ENCODE measurements around the gene COPS3. TPM values are rescaled to one million over a fixed set of nuclear protein-coding genes. Genes with fewer than 3 reads are reported as not detected.

COPS3 gene
- total and polyA plus RNA-seq, 9 of the 15 experiments (the other 6 are each of a cell fraction or from before 2014, with no cell fraction given) = 92.4 to 295 (median 167) TPM

- no peak for TF ChIP-seq PRDM10 (IDR thresholded peaks at IDR 0.05; ENCODE audit: partially characterized antibody)
- TF ChIP-seq ZNF212 (CRISPR knock-in tag; IDR thresholded peaks at IDR 0.05) = no peak
- TF ChIP-seq, protein P1, sequence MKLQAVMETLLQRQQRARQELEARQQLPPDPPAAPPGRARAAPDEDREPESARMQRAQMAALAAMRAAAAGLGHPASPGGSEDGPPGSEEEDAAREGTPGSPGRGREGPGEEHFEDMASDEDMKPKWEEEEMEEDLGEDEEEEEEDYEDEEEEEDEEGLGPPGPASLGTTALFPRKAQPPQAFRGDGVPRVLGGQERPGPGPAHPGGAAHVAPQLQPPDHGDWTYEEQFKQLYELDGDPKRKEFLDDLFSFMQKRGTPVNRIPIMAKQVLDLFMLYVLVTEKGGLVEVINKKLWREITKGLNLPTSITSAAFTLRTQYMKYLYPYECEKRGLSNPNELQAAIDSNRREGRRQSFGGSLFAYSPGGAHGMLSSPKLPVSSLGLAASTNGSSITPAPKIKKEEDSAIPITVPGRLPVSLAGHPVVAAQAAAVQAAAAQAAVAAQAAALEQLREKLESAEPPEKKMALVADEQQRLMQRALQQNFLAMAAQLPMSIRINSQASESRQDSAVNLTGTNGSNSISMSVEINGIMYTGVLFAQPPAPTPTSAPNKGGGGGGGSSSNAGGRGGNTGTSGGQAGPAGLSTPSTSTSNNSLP (IDR thresholded peaks at IDR 0.05; ENCODE audit: borderline replicate concordance, low read depth, low read length) = no peak
- no peak for TF ChIP-seq FOXJ3 (CRISPR knock-in tag; IDR thresholded peaks at IDR 0.05)
- TF ChIP-seq TARDBP (IDR thresholded peaks at IDR 0.05) = 0 out of 2 replicates have a peak, but pooled peaks have one; percentile 25
- TF ChIP-seq CBX2 (IDR thresholded peaks at IDR 0.05; ENCODE audit: insufficient read depth, low read length, poor library complexity, severe bottlenecking) = no peak
- TF ChIP-seq ZNF174 (CRISPR knock-in tag; IDR thresholded peaks at IDR 0.05) = no peak
- peak; percentile 65; the same call in 1 of the 2 replicates for TF ChIP-seq ZNF263 (CRISPR knock-in tag; IDR thresholded peaks at IDR 0.05; ENCODE audit: borderline replicate concordance)
- TF ChIP-seq, protein P2, sequence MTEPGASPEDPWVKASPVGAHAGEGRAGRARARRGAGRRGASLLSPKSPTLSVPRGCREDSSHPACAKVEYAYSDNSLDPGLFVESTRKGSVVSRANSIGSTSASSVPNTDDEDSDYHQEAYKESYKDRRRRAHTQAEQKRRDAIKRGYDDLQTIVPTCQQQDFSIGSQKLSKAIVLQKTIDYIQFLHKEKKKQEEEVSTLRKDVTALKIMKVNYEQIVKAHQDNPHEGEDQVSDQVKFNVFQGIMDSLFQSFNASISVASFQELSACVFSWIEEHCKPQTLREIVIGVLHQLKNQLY (CRISPR knock-in tag; conservative IDR thresholded peaks at IDR 0.05) = peak; percentile 80 to 97; a peak in 3 of 4 replicates
- no peak for TF ChIP-seq ESRRB (CRISPR knock-in tag; IDR thresholded peaks at IDR 0.05; ENCODE audit: borderline replicate concordance)
- TF ChIP-seq ZNF668 (CRISPR knock-in tag; IDR thresholded peaks at IDR 0.05) = no peak
- TF ChIP-seq, protein P3, sequence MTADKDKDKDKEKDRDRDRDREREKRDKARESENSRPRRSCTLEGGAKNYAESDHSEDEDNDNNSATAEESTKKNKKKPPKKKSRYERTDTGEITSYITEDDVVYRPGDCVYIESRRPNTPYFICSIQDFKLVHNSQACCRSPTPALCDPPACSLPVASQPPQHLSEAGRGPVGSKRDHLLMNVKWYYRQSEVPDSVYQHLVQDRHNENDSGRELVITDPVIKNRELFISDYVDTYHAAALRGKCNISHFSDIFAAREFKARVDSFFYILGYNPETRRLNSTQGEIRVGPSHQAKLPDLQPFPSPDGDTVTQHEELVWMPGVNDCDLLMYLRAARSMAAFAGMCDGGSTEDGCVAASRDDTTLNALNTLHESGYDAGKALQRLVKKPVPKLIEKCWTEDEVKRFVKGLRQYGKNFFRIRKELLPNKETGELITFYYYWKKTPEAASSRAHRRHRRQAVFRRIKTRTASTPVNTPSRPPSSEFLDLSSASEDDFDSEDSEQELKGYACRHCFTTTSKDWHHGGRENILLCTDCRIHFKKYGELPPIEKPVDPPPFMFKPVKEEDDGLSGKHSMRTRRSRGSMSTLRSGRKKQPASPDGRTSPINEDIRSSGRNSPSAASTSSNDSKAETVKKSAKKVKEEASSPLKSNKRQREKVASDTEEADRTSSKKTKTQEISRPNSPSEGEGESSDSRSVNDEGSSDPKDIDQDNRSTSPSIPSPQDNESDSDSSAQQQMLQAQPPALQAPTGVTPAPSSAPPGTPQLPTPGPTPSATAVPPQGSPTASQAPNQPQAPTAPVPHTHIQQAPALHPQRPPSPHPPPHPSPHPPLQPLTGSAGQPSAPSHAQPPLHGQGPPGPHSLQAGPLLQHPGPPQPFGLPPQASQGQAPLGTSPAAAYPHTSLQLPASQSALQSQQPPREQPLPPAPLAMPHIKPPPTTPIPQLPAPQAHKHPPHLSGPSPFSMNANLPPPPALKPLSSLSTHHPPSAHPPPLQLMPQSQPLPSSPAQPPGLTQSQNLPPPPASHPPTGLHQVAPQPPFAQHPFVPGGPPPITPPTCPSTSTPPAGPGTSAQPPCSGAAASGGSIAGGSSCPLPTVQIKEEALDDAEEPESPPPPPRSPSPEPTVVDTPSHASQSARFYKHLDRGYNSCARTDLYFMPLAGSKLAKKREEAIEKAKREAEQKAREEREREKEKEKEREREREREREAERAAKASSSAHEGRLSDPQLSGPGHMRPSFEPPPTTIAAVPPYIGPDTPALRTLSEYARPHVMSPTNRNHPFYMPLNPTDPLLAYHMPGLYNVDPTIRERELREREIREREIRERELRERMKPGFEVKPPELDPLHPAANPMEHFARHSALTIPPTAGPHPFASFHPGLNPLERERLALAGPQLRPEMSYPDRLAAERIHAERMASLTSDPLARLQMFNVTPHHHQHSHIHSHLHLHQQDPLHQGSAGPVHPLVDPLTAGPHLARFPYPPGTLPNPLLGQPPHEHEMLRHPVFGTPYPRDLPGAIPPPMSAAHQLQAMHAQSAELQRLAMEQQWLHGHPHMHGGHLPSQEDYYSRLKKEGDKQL (CRISPR knock-in tag; IDR thresholded peaks at IDR 0.05; ENCODE audit: borderline replicate concordance) = no peak
- no peak for TF ChIP-seq NFRKB (IDR thresholded peaks at IDR 0.05; ENCODE audit: low read depth)
- TF ChIP-seq CHD1 (IDR thresholded peaks at IDR 0.05; ENCODE audit: low read length) = no peak
- no peak for TF ChIP-seq SMAD3 (CRISPR knock-in tag; conservative IDR thresholded peaks at IDR 0.05)
These were observed 74.7 kb downstream of the COPS3 start, which contains the start of gene PLD6 (continued) for GRCh38 chr17:17206124-17206912.

Data from K562 (cell line).